ENCODE data around the gene PGAM1.

GRCh38 chr10:97456034-97456685 lies 30.2 kb downstream of the PGAM1 start:
- TF ChIP-seq POLR2A (IDR thresholded peaks at IDR 0.05), result no peak
- TF ChIP-seq CTCF (IDR thresholded peaks at IDR 0.05), result no peak
- TF ChIP-seq EP300 (IDR thresholded peaks at IDR 0.05), result no peak
